ENCODE measurements around the gene RPRD2.
"Not testable (repeated sequence)": the region's sequence is repeated elsewhere in the genome, so short reads cannot be mapped to it uniquely, and the experiment has no call there.

Gene RPRD2

GRCh38 chr1:150363426-150364230 is at the start of gene RPRD2:
Gene RPRD2 (plus strand): TSS chr1:150364147. CDS start chr1:150364715, 568 bp downstream.
- peak; percentile 99 for DNase-seq

- DNase-seq: not testable (repeated sequence)
Observed at GRCh38 chr1:150314691-150315090, 49.3 kb upstream of the RPRD2 start.

- no peak for DNase-seq
Observed at GRCh38 chr1:150320667-150320978, 43.3 kb upstream of the RPRD2 start.

GRCh38 chr1:150321826-150322166 is 42.2 kb upstream of the RPRD2 start:
- no peak for DNase-seq

GRCh38 chr1:150322310-150322709 is 41.6 kb upstream of the RPRD2 start:
- DNase-seq: peak; percentile 14

- DNase-seq: no peak
Observed at GRCh38 chr1:150332651-150333290, 31.2 kb upstream of the RPRD2 start.

- no peak for DNase-seq
Observed at GRCh38 chr1:150346316-150346715, 17.6 kb upstream of the RPRD2 start.

- DNase-seq: no peak
Observed at GRCh38 chr1:150352866-150353265, 11.1 kb upstream of the RPRD2 start.

GRCh38 chr1:150362721-150363425 is 1.1 kb upstream of the RPRD2 start:
- DNase-seq: no peak

- peak; percentile 84 for DNase-seq
Observed at GRCh38 chr1:150364231-150365003, 470 bp downstream of the RPRD2 start.

GRCh38 chr1:150365941-150366340 is 2.0 kb downstream of the RPRD2 start:
- no peak for DNase-seq

- DNase-seq: no peak
Observed at GRCh38 chr1:150366416-150367296, 2.7 kb downstream of the RPRD2 start.

- DNase-seq: no peak
Observed at GRCh38 chr1:150371110-150371509, 7.2 kb downstream of the RPRD2 start.

GRCh38 chr1:150372580-150372979 is 8.6 kb downstream of the RPRD2 start:
- no peak for DNase-seq

- no peak for DNase-seq
Observed at GRCh38 chr1:150376110-150376509, 12.2 kb downstream of the RPRD2 start.

GRCh38 chr1:150383631-150384324 is 19.8 kb downstream of the RPRD2 start:
- DNase-seq: no peak

- DNase-seq: no peak
Observed at GRCh38 chr1:150385537-150386445, 21.8 kb downstream of the RPRD2 start.

- no peak for DNase-seq
Observed at GRCh38 chr1:150386592-150386991, 22.6 kb downstream of the RPRD2 start.

GRCh38 chr1:150387200-150387599 is 23.3 kb downstream of the RPRD2 start:
- no peak for DNase-seq

GRCh38 chr1:150388241-150388640 is 24.3 kb downstream of the RPRD2 start:
- DNase-seq: no peak
